GM18909 (cell line): ENCODE measurements around the gene ROM1.
"Not testable (repeated sequence)": the region's sequence is repeated elsewhere in the genome, so short reads cannot be mapped to it uniquely, and the experiment has no call there.

ENCODE experiments used
- ATAC-seq: cut with Tn5 transposase; IDR thresholded peaks from one replicate; pipeline ENCODE4 v1.9.1; 2021; ENCODE audit warnings: mild to moderate bottlenecking; ENCODE audit not compliant: unreplicated experiment, poor library complexity

Gene ROM1

GRCh38 chr11:62612366-62613290 is at the start of gene ROM1, which contains the start of gene EML3:
ROM1 (plus strand) TSS chr11:62613257; CDS start chr11:62613282, 25 bp downstream.
EML3 (minus strand) TSS chr11:62612775; CDS start chr11:62612457, 318 bp downstream.
- ATAC-seq = peak; percentile 66

GRCh38 chr11:62565100-62565802 is 47.8 kb upstream of the ROM1 start:
- ATAC-seq = no peak

- no peak for ATAC-seq
Measured at GRCh38 chr11:62566247-62566646, 46.8 kb upstream of the ROM1 start.

GRCh38 chr11:62567018-62567633 is 45.9 kb upstream of the ROM1 start:
- no peak for ATAC-seq

GRCh38 chr11:62569611-62570010 is 43.4 kb upstream of the ROM1 start:
- ATAC-seq = no peak

- ATAC-seq = not testable (repeated sequence)
Measured at GRCh38 chr11:62570903-62571302, 42.2 kb upstream of the ROM1 start.

GRCh38 chr11:62571493-62571892 is 41.6 kb upstream of the ROM1 start:
- ATAC-seq = not testable (repeated sequence)

GRCh38 chr11:62572431-62572830 is 40.6 kb upstream of the ROM1 start:
- ATAC-seq = no peak

- no peak for ATAC-seq
Measured at GRCh38 chr11:62573006-62573591, 40.0 kb upstream of the ROM1 start.

GRCh38 chr11:62573592-62574362 is 39.3 kb upstream of the ROM1 start, which contains the start of gene EEF1G:
EEF1G (minus strand) TSS chr11:62573891; CDS start chr11:62573842, 49 bp downstream.
- peak; percentile 92 for ATAC-seq

- ATAC-seq = peak; percentile 17
Measured at GRCh38 chr11:62574363-62575071, 38.5 kb upstream of the ROM1 start.

- ATAC-seq = no peak
Measured at GRCh38 chr11:62575156-62575555, 37.9 kb upstream of the ROM1 start.

GRCh38 chr11:62575837-62576236 is 37.2 kb upstream of the ROM1 start:
- no peak for ATAC-seq

- no peak for ATAC-seq
Measured at GRCh38 chr11:62577046-62577714, 35.9 kb upstream of the ROM1 start.

- ATAC-seq = no peak
Measured at GRCh38 chr11:62578541-62578940, 34.5 kb upstream of the ROM1 start.

- no peak for ATAC-seq
Measured at GRCh38 chr11:62579252-62579651, 33.8 kb upstream of the ROM1 start.

- ATAC-seq = no peak
Measured at GRCh38 chr11:62580959-62581715, 31.9 kb upstream of the ROM1 start.

- ATAC-seq = not testable (repeated sequence)
Measured at GRCh38 chr11:62581735-62582134, 31.3 kb upstream of the ROM1 start.
